K562 (cell line): Measurements from ENCODE around the gene SLC16A5. TPM values are rescaled to one million over a fixed set of nuclear protein-coding genes. Genes with fewer than 3 reads are reported as not detected.

ENCODE experiments used
- BRD9 ChIP-seq: fragments of 450-650 bp; IDR thresholded peaks from 2 replicates; pipeline ENCODE4 v1.6.1; 2018; ENCODE audit warnings: low read depth; ENCODE audit not compliant: partially characterized antibody
- CHD7 ChIP-seq: fragments of 200-600 bp; sonication (generic); IDR thresholded peaks from one replicate; pipeline ENCODE4 v1.6.1; 2012; ENCODE audit warnings: mild to moderate bottlenecking, low read depth, low read length, inconsistent platforms
- ERF ChIP-seq: fragments of 450-650 bp; formaldehyde crosslinking; IDR thresholded peaks from 2 replicates; pipeline ENCODE4 v1.4.0; 2020; ENCODE audit warnings: mild to moderate bottlenecking, mixed read lengths
- KAT7 ChIP-seq: sonication (generic); formaldehyde crosslinking; IDR thresholded peaks from 2 replicates; pipeline ENCODE4 v1.8.0; 2022; ENCODE audit warnings: missing genetic modification reagents, mild to moderate bottlenecking, borderline replicate concordance
- PHF21A ChIP-seq: fragments of 450-650 bp; IDR thresholded peaks from 2 replicates; pipeline ENCODE4 v1.6.1; 2017; ENCODE audit warnings: low read depth, borderline replicate concordance
- SAFB ChIP-seq: fragments of 200-400 bp; formaldehyde crosslinking; IDR thresholded peaks from 2 replicates; pipeline ENCODE4 v1.6.1; 2017; ENCODE audit warnings: low read depth, low read length, borderline replicate concordance
- SRF ChIP-seq, 2 experiments: fragments of 250-450, 450-650 bp in 1 of 2; sonication (Bioruptor Pico) in 1 of 2; sonication (generic) in 1 of 2; formaldehyde crosslinking; IDR thresholded peaks; 2 replicates each; pipeline versions ENCODE4 v1.5.0 to v1.5.1; 2020 to 2022; ENCODE audit warnings: mild to moderate bottlenecking in 1 of 2, missing genetic modification reagents in 1 of 2
- ZKSCAN3 ChIP-seq: fragments of 250-450 bp; sonication (Bioruptor Pico); IDR thresholded peaks from 2 replicates; pipeline ENCODE4 v1.4.0; 2020
- ZNF644 ChIP-seq: fragments of 200-800 bp; sonication (Bioruptor generic); IDR thresholded peaks from 2 replicates; pipeline ENCODE4 v1.6.1; 2016; ENCODE audit warnings: low read depth, missing genetic modification characterization, missing compliant biosample characterization
- polyA plus RNA-seq, 8 experiments: library from polyadenylated mRNA; depleted of rRNA in 4 of 8; stranded (reverse) in 5 of 8; unstranded in 3 of 8; fragments of >200 nt; fragmentation: Nextera tagmentation in 2 of 8; fragmentation: Illumina TruSeq in 1 of 8; extraction: Ambion mirVana in 2 of 8; extraction: Trizol in 1 of 8; gene quantifications; 2 replicates each; pipeline versions ENCODE4 v1.2.1 to v1.2.3, GENCODE V29; 2011 to 2014; ENCODE audit warnings: inconsistent platforms in 1 of 8, missing spikeins in 1 of 8
- total RNA-seq, 7 experiments: library from RNA; depleted of rRNA in 6 of 7; stranded (reverse); fragments of >200 nt in 6 of 7; fragmentation: Illumina TruSeq in 2 of 7; extraction: Trizol in 2 of 7; gene quantifications; 2 replicates each; pipeline versions ENCODE4 v1.2.1 to v1.2.3, GENCODE V29; 2011 to 2021; ENCODE audit warnings: low replicate concordance in 1 of 7
- TF ChIP-seq, protein P1 (sequence below): fragments of 250-450 bp; sonication (Bioruptor Pico); IDR thresholded peaks from 2 replicates; pipeline ENCODE4 v1.4.0; 2020

Gene SLC16A5
- total and polyA plus RNA-seq, 9 of the 15 experiments (the other 6 are each of a cell fraction or from before 2014, with no cell fraction given) = 0.06 to 2.6 (median 0.91) TPM

DNA sequence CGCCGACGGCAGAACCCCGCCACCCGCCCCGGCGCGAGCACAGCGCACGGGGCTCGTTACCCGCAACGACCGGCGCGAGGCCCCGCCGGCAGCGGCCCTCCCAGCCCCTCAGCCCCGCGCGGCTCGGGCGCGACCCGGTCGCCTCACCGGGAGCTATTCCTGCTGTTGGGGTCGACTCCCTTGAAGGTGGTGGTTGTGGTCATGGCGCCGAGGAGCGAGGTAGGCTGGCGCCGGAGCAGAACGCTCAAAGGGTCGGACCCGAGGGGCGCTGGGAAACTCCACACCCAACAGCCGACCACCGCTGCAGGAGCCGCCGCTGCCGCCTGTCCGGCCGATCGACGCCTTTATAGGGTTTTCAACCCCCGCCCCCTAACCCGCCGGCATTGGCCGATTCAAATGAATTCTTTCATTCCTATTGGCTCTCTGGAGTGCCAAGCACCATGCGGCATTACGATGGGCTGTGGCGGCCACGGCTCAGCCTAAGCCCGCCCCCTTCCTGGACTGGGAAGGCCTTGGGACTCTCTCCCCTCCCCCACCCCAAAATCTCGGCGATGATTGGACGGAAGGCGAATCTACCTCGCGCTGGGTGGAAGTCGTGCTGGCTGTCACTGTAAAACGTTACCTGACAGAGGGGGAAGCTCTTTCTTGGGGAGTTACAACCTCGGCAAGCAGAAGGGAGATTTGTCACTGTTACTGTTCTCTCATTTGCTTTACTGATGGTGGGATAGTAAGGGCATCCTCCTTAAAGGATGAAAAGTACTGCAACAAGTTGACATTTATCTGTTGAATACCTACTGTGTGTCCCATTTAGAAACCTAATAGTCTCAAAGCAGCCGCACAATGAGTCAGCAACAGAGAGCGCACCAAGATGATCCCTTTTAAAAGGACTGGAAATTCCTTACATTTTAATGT, 66.7 kb downstream of the SLC16A5 start, which contains the start of gene JPT1 (continued):
- TF ChIP-seq CHD7 (no peak), ERF (CRISPR knock-in tag) (peak; percentile 87), BRD9 (no peak), SAFB (no peak), SRF (CRISPR knock-in tag; IDR thresholded peaks at IDR 0.05) (no peak), KAT7 (CRISPR knock-in tag) (no peak), PHF21A (no peak), ZNF644 (tag) (no peak), ZKSCAN3 (CRISPR knock-in tag) (no peak)
- TF ChIP-seq, protein P1, sequence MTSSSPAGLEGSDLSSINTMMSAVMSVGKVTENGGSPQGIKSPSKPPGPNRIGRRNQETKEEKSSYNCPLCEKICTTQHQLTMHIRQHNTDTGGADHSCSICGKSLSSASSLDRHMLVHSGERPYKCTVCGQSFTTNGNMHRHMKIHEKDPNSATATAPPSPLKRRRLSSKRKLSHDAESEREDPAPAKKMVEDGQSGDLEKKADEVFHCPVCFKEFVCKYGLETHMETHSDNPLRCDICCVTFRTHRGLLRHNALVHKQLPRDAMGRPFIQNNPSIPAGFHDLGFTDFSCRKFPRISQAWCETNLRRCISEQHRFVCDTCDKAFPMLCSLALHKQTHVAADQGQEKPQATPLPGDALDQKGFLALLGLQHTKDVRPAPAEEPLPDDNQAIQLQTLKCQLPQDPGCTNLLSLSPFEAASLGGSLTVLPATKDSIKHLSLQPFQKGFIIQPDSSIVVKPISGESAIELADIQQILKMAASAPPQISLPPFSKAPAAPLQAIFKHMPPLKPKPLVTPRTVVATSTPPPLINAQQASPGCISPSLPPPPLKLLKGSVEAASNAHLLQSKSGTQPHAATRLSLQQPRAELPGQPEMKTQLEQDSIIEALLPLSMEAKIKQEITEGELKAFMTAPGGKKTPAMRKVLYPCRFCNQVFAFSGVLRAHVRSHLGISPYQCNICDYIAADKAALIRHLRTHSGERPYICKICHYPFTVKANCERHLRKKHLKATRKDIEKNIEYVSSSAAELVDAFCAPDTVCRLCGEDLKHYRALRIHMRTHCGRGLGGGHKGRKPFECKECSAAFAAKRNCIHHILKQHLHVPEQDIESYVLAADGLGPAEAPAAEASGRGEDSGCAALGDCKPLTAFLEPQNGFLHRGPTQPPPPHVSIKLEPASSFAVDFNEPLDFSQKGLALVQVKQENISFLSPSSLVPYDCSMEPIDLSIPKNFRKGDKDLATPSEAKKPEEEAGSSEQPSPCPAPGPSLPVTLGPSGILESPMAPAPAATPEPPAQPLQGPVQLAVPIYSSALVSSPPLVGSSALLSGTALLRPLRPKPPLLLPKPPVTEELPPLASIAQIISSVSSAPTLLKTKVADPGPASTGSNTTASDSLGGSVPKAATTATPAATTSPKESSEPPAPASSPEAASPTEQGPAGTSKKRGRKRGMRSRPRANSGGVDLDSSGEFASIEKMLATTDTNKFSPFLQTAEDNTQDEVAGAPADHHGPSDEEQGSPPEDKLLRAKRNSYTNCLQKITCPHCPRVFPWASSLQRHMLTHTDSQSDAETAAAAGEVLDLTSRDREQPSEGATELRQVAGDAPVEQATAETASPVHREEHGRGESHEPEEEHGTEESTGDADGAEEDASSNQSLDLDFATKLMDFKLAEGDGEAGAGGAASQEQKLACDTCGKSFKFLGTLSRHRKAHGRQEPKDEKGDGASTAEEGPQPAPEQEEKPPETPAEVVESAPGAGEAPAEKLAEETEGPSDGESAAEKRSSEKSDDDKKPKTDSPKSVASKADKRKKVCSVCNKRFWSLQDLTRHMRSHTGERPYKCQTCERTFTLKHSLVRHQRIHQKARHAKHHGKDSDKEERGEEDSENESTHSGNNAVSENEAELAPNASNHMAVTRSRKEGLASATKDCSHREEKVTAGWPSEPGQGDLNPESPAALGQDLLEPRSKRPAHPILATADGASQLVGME (CRISPR knock-in tag) = no peak
